NCI-H82 (cell line): ENCODE measurements around the gene MAGI1.

ENCODE experiments used
- DNase-seq: peaks from one replicate; lab custom pipeline; 2025; lab: John Stamatoyannopoulos, UW

MAGI1 gene

DNA sequence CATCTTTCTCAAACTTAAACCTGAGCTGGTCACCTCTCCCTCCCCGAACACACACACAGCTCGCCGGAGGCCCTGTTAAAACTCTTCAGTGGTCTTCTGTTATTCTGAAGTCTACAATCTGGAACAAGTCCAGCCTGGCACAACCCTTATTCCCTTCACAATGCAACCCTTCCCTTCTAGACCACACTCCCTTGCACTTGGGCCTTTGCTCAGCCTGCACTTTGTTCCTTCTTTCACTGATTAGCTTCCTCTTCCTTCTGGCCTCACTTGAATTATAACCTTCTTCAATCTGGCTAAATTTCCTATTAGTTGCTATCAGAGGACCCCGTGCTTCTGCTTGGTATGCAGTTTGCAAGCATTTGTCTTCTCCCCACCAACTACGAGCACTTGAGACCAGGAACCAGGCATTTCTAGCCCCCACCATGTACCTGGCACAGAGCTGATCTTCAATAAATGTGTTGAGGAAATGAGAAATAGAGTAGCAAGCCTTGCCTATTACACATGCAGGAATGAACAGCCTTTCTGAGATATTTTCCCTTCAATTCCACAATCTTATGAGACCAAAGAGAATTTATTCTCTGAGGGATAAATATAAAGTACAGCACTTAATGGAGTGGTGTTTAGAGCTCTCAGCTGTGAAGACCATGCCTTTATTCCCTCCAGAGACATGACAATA, 687.8 kb downstream of the MAGI1 start:
- DNase-seq, result no peak

DNA sequence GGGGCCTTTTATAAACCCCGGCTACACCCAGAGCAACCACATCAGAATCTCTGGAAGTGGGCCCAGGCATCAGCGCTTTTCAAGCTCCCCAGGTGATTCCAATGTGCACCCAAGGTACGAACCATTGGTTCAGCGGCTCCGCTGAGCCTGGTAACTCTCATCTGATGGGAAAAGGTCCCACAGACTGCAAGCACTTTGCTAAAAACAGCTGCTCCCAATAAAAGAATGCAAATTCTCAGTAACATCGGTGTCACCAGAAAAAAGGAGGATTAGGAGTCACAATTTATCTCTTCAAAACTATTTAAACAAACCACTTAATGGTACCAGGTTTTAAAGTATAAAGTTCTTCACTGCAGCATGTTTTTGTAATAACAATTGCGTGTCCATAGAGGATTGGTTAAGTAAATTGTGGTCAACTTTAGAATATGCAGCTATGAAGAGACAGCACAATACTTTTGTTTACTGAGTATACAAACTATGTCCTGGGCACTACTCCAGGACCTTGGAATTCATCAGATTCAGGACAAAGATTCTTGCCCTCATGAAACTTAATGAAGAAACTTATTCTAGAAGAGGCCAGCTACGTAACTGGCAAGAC, 690.2 kb downstream of the MAGI1 start:
- no peak for DNase-seq

DNA sequence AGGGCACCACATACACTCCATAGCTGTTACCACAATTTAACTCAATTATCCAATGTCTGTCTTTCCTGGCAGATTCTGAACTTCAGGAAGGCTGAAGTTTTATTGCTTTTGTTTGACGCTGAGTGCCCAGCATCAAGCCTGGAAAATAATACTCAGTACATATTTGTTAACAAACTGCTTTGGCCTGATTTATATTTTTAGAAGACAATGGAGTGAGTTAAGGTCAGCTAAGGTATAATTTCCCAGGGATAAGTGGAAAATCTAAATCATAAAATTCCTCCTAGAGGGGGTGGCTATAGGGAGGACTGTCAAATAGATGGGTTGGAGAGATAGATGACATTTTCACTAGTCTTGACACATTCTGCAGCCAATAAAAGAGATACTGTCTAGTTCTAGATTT, 691.6 kb downstream of the MAGI1 start:
- DNase-seq, result no peak

DNA sequence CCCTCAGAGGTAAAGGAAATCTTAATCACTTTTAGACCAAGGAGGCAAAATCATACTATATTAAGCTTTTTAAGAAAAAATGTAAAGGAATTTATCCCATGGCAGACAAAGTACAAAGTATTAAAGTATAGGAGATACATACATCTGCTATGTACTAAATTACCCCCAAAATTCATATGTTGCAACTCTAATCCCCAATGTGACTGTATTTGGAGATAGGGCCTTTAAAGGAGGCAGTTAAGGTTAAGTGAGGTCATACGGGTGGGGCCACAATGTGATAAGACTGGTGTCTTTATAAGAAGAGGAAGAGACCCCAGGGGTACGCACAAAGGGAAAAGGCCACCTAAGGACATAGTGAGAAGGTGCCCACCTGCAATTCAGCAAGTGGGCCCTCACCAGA, 693.9 kb downstream of the MAGI1 start:
- no peak for DNase-seq

DNA sequence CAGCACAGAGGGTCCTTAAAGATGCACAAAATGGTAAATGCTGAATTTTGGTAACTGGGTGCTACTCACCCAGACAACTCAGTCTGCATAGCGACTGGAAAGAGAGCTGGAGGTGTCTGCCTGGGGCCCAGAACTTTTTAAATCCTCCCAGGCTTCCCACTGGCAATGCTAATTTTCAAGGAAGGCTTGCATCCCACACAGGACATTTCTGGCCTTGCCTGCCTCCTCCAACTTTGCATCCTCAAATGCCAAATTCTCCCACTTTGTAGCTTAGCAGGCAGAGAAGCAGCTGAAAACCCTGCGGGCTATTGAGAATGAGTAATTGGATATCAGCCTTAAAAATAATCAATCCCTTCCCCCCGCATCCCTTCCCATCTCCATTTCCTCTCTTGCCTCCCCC, 694.3 kb downstream of the MAGI1 start:
- DNase-seq, result no peak

DNA sequence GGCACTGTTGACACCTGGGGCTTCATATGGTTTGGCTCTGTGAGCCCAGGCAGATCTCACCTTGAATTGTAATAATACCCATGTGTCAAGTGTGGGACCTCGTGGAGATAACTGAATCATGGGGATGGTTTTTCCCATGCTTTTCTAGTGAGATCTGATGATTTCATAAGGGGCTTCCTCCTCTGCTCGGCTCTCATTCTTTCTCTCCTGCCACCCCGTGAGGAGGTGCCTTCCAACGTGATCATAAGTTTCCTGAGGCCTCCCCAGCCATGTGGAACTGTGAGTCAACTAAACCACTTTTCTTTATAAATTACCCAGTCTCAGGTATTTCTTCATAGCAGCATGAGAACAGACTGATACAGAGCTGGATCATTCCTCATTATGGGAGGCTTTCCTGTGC, 695.0 kb downstream of the MAGI1 start:
- DNase-seq, result no peak

DNA sequence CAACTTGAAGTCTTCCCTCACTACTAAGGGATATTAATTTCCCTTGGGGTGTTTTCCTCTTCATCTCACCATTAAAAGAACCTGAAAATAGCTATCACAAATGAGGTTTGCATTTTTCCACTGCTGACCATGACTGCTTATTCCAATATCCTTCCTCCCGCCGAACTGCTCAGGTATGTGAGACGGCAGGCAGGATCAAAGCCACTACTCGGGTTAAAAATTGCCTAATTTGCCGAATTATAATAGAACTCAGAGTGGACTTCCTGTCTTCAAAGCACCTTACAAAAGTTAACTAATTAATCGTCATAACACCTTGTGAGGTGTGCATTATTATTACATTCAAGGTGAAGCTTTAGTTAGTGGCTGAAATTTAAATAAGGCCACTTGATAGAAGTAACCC, 695.7 kb downstream of the MAGI1 start:
- no peak for DNase-seq

DNA sequence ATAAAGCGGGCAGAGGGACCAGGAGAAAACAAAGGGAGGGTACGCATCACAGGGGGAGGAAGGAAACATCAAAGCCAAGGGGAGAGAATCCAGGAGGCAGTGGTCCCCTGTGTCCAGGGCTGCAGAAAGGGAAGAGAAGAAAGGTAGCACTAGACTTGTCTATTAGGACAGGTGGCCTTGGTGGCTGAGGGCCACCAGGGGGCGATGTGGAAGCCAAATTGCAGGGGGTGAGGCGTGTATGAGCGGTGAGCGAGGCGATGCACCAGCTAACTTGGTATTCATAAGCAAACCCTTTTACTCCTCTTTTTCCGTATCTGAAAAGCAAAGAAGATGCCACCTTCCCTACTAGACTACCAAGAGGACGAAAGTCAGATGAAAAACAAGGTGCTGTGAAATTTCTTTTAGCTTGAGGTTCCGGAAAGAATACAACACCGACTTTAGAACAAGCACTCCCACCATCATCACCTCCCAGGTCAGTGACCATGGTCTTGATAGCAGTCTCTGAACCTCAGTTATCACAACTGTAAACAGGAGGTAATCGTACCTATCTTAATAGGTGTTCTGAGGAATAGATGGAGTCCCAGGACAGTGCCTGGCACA, 696.5 kb downstream of the MAGI1 start:
- peak; percentile 63 for DNase-seq

DNA sequence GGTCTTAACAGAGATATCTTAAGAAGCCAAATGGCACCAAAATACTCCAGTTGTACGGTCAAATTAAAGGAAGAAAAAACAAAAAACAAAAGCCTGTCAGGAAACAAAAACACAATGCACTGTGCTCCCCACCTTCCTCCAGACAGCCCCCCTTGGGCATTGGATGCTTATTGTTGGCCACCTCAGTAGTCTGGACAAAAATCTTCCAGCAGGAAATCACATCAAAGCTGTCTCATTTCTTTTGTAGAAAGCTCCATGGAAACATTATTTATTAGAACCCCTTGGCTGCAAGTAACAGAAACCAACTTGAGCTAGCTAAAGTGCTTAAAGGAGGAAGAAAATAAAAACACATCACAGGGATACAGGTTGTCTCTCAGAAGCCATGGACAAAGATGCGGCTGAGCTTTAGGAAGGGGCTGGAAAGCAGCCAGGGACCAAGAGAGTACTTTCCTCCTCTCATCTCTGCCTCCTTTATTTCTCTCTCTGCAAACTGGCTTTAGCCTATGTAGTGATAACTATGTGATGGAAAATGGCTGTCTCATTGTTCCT, 699.5 kb downstream of the MAGI1 start:
- DNase-seq, result no peak

DNA sequence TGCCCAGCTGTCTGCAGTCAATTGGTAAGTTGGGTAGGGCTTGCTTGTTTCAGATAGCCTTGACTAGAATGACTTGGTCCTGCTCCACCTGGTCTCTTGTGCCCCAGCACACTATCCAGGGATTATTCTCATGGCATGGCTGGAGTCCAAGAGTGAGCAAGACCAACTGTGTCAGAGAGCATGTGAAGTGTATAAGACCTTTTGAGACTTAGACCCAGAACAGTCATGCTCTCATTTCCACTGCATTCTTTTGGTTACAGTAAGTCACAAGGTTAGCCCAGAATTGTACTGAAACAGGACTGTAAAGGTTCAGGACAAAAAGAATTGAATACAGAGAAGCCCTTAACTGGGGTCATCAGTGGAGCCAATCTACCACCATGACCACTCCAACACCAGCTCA, 700.1 kb downstream of the MAGI1 start:
- no peak for DNase-seq

DNA sequence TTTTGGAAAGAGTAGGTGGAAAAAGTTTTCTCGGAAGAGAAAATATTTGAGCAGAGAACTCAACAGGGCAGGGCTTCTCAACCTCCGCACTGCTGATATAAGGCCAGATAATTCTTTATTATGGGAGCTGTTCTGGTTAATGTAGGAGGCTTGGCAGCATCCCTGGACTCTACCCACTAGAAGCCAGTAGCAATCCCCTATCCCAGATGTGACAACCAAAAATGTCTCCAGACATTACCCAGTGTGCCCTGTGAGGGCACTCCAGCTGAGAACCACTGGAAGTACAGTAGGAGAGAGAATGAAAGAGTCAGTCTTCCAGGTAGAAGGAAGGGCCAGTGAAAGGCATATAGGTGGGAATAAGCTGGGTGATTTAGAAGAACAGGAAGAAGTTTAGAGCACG, 703.1 kb downstream of the MAGI1 start:
- no peak for DNase-seq

DNA sequence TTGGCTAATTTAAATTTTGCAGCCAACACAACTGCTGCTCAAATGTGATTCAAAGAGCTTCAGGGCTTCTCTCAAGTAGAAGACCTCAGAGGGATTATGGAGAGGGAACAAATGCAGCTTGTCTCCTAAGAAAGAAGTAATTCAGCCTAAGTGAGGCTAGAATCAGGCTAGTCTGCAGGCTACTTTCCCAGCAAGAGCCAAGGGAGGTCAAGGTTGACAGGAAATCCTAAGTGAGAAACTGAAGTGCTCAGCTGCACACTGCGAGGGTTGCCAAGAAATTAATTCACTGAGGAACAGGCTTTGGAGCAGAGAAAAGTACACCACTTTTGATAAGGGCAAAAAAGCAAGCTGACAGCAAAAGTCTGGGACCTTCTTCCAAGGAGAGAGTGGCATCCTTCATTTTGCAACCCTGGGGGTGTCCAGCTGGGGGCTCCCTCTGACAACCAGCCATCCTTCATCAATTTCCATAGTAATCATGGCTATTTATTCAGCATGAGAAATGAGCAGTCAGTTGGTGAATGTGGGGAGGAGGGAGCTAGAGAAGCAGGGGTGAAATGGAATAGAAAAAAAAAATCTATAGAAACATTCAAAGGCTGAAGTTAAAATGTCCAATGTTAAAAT, 704.6 kb downstream of the MAGI1 start:
- DNase-seq, result no peak

DNA sequence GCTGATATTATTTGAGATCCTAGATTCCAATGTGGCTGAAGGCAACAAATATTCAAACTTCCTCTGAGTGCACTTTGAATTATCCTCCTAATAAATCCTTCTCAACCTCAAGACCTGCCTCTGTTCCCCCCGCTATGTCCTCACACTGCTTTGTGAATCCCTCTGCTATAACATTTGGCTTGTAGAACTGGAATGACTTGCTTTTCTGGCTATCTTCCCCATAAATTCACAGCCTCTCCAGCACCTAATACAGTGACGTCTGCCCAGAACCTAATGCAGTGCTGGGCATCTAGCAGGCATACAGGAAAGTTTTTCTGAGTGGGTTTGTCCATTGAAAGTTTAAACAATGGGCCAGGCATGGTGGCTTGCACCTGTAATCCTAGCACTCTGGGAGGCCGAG, 707.0 kb downstream of the MAGI1 start:
- no peak for DNase-seq

DNA sequence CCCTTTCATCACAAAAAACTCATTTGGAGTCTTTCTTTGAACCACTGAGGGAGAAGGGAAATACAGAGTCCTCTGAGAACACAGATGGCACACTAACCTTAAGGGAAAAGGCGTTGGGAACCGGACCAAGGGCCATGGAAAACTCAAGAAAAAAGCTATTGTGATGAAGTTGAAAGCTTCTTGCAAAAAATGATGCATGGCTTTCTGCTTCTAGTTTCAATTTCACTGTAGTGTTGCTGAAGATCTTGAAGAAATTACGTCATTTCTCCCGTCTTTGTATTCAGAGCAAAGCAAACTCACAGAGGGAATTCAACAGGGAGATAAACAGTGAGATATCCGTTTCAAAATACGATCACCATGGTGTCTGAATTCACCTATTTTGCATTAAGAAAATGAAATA, 708.6 kb downstream of the MAGI1 start:
- no peak for DNase-seq

DNA sequence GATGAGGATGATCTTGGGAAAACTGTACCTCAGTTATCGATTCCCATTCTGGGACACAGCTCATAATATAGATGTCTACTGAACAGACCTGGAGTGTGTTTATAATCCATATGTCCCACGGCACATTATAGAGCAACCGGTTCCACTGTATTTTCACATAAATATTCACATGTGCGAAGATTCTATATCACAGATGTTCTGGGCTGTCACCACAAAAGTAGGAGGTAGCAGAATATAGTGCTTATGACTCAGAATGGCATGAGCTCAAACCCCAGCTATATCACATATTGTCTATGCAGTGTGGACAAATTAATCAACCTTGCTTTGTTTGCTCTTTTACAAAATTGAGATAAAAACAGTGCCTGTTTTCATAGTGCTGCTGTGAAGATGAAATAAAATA, 710.6 kb downstream of the MAGI1 start:
- DNase-seq, result no peak

DNA sequence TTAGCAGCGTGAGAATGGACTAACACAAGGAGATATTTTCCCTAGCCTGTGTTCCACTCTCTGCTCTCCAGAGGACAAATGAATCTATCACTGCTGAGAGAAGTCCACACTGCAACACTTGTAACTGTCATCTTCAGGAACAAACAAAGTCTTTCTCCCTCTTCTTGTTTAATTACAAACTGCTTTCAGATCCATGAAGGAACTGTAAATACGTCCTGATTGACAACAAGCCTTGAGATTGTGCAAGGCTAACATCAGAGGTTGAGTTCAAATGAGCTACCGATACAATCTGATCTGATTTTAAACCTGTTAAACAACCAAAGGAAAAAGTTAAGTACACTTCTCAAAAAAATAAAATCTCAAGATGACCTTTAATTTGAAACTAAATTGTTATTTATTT, 712.1 kb downstream of the MAGI1 start:
- DNase-seq, result no peak

DNA sequence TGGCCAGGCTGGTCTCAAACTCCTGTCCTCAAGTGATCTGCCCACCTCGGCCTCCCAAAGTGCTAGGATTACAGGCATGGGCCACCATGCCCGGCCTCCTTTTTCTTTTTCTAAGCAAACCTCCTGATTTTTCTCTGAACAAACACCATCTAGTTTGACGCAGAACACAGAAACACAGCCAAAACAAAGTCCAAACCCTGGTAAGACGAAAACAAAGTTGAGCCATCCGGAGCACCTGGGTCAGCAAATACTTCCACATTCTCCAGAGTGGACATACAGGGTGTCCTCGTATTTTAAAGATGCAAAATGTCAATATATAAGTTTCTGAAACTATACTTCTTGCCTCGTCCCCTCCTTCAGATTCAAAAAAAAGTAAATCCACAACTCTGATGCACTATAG, 715.8 kb downstream of the MAGI1 start:
- no peak for DNase-seq

DNA sequence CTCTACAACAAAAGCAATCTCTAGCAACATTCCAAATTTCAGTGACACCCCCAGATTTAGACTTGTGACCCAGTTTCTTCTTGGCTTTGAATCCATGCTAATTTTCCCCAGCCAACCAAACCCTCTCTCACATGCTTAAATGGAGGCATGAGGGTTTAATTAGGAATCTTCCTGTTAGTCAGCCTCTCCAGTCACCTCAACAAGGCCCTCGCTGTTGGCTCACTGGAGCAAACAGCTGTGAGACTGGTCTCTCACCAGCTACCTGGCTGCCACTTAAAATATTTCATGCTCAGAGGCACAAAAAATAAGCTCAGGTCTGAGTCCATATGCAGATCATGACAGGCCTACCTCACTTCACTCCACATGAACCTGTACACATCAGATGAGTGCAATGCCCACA, 720.5 kb downstream of the MAGI1 start:
- no peak for DNase-seq

DNA sequence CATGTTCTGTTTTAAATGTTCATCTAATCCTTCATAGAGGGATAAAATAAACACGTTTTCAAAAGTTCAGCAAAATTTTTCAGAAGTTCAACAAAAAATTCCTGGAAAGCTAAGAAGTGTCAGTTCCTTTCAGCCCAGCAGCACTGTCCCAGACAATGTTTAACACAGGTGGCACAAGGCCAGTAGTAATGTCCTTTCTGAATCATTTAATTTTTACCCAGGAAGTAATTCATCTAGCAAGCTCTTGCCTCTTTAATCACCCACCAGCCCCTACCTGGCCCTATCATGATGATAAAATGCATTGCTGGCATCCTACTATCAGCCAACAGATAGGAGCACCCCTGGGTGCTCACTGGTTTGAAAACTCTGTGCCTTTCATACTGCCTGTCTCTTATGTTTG, 723.8 kb downstream of the MAGI1 start:
- DNase-seq, result no peak

DNA sequence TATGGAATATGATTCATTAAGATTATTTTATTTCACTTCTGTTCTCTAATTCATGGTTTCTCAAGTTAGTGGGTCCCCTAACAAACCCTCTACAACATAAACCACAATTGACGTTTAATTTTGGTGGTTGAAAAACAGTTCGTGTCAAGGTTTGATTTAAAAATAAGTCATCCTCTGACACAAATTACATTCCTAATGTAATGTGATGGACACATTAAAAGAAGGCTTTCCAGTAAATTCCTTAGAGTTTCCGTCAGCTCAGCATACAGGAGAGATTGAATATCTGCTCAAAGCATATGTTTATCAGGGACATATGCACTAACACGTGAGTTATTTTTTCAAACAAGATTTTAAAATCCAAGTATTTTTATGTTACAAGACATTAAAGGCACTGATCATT, 724.4 kb downstream of the MAGI1 start:
- DNase-seq, result no peak

DNA sequence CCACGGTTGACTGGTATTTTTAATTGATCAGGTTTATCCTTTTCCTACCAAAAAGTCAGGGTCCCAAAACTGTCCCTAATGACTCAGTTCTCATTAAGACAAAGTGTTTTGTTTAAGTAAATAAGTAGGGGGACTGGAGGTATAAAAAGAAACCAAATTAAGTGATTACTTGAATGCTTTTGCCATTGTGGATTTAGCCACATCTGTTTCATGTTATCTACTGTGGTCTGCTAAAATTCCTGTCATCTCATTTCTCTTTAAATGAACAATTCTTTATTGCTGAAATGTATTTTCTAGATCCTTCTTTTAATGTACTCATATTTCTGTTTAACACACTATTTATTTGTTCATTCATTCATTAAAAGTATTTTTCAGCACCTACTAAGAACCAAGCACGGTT, 725.1 kb downstream of the MAGI1 start:
- DNase-seq, result no peak

DNA sequence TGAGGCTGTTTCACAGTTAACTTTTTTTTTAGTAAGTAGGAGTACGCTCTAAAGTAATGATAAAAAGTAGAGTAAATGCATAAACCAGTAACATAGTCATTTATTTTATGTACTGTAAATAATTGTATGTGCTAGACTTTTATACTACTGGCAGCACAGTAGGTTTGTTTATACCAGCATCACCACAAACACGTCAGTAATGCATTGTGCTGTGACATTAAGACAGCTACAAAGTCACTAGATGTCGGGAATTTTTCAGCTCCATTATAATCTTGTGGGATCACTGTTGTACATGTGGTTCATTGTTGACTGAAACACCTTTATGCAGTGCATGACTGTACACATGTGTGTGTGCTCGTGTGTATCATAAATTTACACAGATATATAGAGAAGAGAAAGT, 732.9 kb downstream of the MAGI1 start:
- DNase-seq, result no peak
